ENCODE results near the gene VPS37B.

- TF ChIP-seq ZNF8 (CRISPR knock-in tag; IDR thresholded peaks at IDR 0.05) = no peak
- TF ChIP-seq, protein P1, sequence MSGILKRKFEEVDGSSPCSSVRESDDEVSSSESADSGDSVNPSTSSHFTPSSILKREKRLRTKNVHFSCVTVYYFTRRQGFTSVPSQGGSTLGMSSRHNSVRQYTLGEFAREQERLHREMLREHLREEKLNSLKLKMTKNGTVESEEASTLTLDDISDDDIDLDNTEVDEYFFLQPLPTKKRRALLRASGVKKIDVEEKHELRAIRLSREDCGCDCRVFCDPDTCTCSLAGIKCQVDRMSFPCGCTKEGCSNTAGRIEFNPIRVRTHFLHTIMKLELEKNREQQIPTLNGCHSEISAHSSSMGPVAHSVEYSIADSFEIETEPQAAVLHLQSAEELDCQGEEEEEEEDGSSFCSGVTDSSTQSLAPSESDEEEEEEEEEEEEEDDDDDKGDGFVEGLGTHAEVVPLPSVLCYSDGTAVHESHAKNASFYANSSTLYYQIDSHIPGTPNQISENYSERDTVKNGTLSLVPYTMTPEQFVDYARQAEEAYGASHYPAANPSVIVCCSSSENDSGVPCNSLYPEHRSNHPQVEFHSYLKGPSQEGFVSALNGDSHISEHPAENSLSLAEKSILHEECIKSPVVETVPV (CRISPR knock-in tag; IDR thresholded peaks at IDR 0.05) = no peak
- TF ChIP-seq SNAI2 (CRISPR knock-in tag; IDR thresholded peaks at IDR 0.05) = no peak
- no peak for TF ChIP-seq ZFP3 (CRISPR knock-in tag; IDR thresholded peaks at IDR 0.05)
- no peak for TF ChIP-seq ZFP30 (CRISPR knock-in tag; IDR thresholded peaks at IDR 0.05)
- TF ChIP-seq, protein P2, sequence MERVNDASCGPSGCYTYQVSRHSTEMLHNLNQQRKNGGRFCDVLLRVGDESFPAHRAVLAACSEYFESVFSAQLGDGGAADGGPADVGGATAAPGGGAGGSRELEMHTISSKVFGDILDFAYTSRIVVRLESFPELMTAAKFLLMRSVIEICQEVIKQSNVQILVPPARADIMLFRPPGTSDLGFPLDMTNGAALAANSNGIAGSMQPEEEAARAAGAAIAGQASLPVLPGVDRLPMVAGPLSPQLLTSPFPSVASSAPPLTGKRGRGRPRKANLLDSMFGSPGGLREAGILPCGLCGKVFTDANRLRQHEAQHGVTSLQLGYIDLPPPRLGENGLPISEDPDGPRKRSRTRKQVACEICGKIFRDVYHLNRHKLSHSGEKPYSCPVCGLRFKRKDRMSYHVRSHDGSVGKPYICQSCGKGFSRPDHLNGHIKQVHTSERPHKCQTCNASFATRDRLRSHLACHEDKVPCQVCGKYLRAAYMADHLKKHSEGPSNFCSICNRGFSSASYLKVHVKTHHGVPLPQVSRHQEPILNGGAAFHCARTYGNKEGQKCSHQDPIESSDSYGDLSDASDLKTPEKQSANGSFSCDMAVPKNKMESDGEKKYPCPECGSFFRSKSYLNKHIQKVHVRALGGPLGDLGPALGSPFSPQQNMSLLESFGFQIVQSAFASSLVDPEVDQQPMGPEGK (CRISPR knock-in tag; IDR thresholded peaks at IDR 0.05; ENCODE audit: borderline replicate concordance) = no peak
- TF ChIP-seq ISL1 (CRISPR knock-in tag; IDR thresholded peaks at IDR 0.05) = no peak
- TF ChIP-seq TCF4 (CRISPR knock-in tag; IDR thresholded peaks at IDR 0.05; ENCODE audit: borderline replicate concordance) = no peak
- no peak for TF ChIP-seq POU6F1 (CRISPR knock-in tag; IDR thresholded peaks at IDR 0.05; ENCODE audit: borderline replicate concordance, low read depth)
Observed at GRCh38 chr12:122820838-122821271, 75.1 kb downstream of the VPS37B start.

Measured in SK-N-SH treated with all-trans-retinoic acid at 6 μM for 48 hours (cell line).